A673 (cell line): Measurements from ENCODE around the gene TP53I13. TPM values are rescaled to one million over a fixed set of nuclear protein-coding genes. Genes with fewer than 3 reads are reported as not detected.
A peak's percentile ranks its signal among the peaks of the same experiment; 100 is the strongest.

ENCODE experiments used
- BruUV-seq: library from RNA; stranded (reverse); fragments of 400-500 nt; replicated peaks from 2 replicates; lab custom pipeline; 2021; lab: Mats Ljungman, UMichigan
- CTCF ChIA-PET: fragments of 300-600 bp; sonication (Branson Sonifier 250); formaldehyde crosslinking; loops from one replicate; lab custom pipeline; 2022; ENCODE audit warnings: antibody characterized with exemption; lab: Charles Lee
- POLR2A ChIA-PET: fragments of 300-600 bp; sonication (Branson Sonifier 250); formaldehyde crosslinking; loops from one replicate; lab custom pipeline; 2022; ENCODE audit warnings: antibody characterized with exemption; ENCODE audit not compliant: low non-redundant PET; lab: Charles Lee
- DNase-seq: peaks from one replicate; pipeline ENCODE4 v3.0.0-alpha.2; 2015; ENCODE audit warnings: low spot score
- H3K27ac ChIP-seq: fragments of 200-600 bp; sonication (generic); 2 replicates; pipeline ENCODE4 v1.5.1; 2016; ENCODE audit warnings: mixed run types, low read depth, mild to moderate bottlenecking, mixed read lengths, antibody characterized with exemption, low read length; ENCODE audit not compliant: poor library complexity, severe bottlenecking
- H3K27me3 ChIP-seq: fragments of 200-600 bp; sonication (generic); replicated peaks from 2 replicates; pipeline ENCODE4 v1.6.1; 2017; ENCODE audit warnings: mixed run types, low read depth, mild to moderate bottlenecking, mixed read lengths, antibody characterized with exemption, low read length; ENCODE audit not compliant: insufficient read depth, poor library complexity
- H3K36me3 ChIP-seq: fragments of 200-600 bp; sonication (generic); 2 replicates; pipeline ENCODE4 v1.6.1; 2016; ENCODE audit warnings: mixed run types, mild to moderate bottlenecking, mixed read lengths, antibody characterized with exemption, low read length; ENCODE audit not compliant: insufficient read depth, poor library complexity, severe bottlenecking
- H3K4me1 ChIP-seq: fragments of 200-600 bp; sonication (generic); 2 replicates; pipeline ENCODE4 v1.6.1; 2017; ENCODE audit warnings: mixed run types, mild to moderate bottlenecking, mixed read lengths, antibody characterized with exemption, low read length; ENCODE audit not compliant: insufficient read depth, poor library complexity, severe bottlenecking
- H3K4me3 ChIP-seq: fragments of 200-600 bp; sonication (generic); 2 replicates; pipeline ENCODE4 v1.5.1; 2016; ENCODE audit warnings: low read depth, mixed run types, mild to moderate bottlenecking, mixed read lengths, low read length; ENCODE audit not compliant: poor library complexity, severe bottlenecking
- H3K9me3 ChIP-seq: fragments of 200-600 bp; sonication (generic); 2 replicates; pipeline ENCODE4 v1.6.1; 2016; ENCODE audit warnings: mixed run types, low read depth, mild to moderate bottlenecking, mixed read lengths, antibody characterized with exemption, low read length; ENCODE audit not compliant: poor library complexity, severe bottlenecking
- CTCF ChIP-seq: fragments of 300-800, 200-600 bp; sonication (generic); conservative IDR thresholded peaks from 2 replicates; pipeline ENCODE4 v1.5.1; 2017; ENCODE audit warnings: low read depth, mild to moderate bottlenecking, antibody characterized with exemption, low read length, moderate library complexity, mixed read lengths
- EZH2 ChIP-seq: fragments of 200-600 bp; sonication (generic); IDR thresholded peaks from 2 replicates; pipeline ENCODE4 v1.6.1; 2017; ENCODE audit warnings: borderline replicate concordance, low read depth, mild to moderate bottlenecking, mixed read lengths, antibody characterized with exemption, low read length; ENCODE audit not compliant: poor library complexity, severe bottlenecking
- intact Hi-C: fragments of 100-400 bp; cut with micrococcal nuclease; formaldehyde crosslinking; loops from one replicate; pipeline ENCODE4 v1.10.0; 2022; ENCODE audit not compliant: unreplicated experiment
- total RNA-seq: library from RNA; stranded (reverse); gene quantifications from 2 replicates; pipeline ENCODE4 v1.2.3, GENCODE V29; 2021

Gene TP53I13
- total RNA-seq, 1 experiment from 2014 or later = 34.6 TPM

GRCh38 chr17:29595943-29596774, 27.7 kb downstream of the TP53I13 start:
- no peaks in the 10 kb centered on the region for H3K27me3 ChIP-seq
- BruUV-seq = no TSS peak
- no peaks in the 10 kb centered on the region for H3K36me3 ChIP-seq
- intact Hi-C loops = no loop called here
- DNase-seq = no peak
- ChIA-PET POLR2A (no interaction called here), CTCF (no interaction called here)
- peak overlapping the region; percentile 90 for H3K27ac ChIP-seq
- H3K4me1 ChIP-seq = peaks cover 64% of the 10 kb centered on the region
- H3K9me3 ChIP-seq = no peaks in the 10 kb centered on the region
- TF ChIP-seq EZH2 (no peak), CTCF (no peak)
- no peak overlapping the region for H3K4me3 ChIP-seq

GRCh38 chr17:29596811-29597210, 28.3 kb downstream of the TP53I13 start:
- Histone ChIP-seq H3K9me3 (no peaks in the 10 kb centered on the region), H3K27me3 (no peaks in the 10 kb centered on the region), H3K36me3 (no peaks in the 10 kb centered on the region), H3K4me3 (no peak overlapping the region), H3K4me1 (peaks cover 64% of the 10 kb centered on the region), H3K27ac (no peak overlapping the region)
- no peak for TF ChIP-seq CTCF
- TF ChIP-seq EZH2 = no peak
- ChIA-PET POLR2A (no interaction called here), CTCF (no interaction called here)
- intact Hi-C loops = no loop called here
- BruUV-seq = no TSS peak
- no peak for DNase-seq

GRCh38 chr17:29597361-29598172, 29.1 kb downstream of the TP53I13 start:
- POLR2A ChIA-PET = no interaction called here
- Histone ChIP-seq H3K27me3 (no peaks in the 10 kb centered on the region), H3K27ac (no peak overlapping the region), H3K4me1 (peaks cover 57% of the 10 kb centered on the region), H3K36me3 (no peaks in the 10 kb centered on the region), H3K9me3 (no peaks in the 10 kb centered on the region), H3K4me3 (no peak overlapping the region)
- no peak for DNase-seq
- TF ChIP-seq CTCF (no peak), EZH2 (no peak)
- no TSS peak for BruUV-seq
- intact Hi-C loops = no loop called here
- CTCF ChIA-PET = no interaction called here
